Nephron progenitor cell (in vitro differentiated cells): ENCODE measurements around the gene PTCSC3.
A peak's percentile ranks its signal among the peaks of the same experiment; 100 is the strongest.

ENCODE experiments used
- DNase-seq: peaks from one replicate; pipeline ENCODE4 v3.0.0; 2021
- H3K27ac Mint-ChIP-seq: 2 replicates; pipeline ENCODE4 v1.8.0; 2021; ENCODE audit warnings: mild to moderate bottlenecking, moderate library complexity, mixed read lengths
- H3K27me3 Mint-ChIP-seq: 2 replicates; pipeline ENCODE4 v1.8.0; 2021; ENCODE audit warnings: mild to moderate bottlenecking, low read depth, mixed read lengths; ENCODE audit not compliant: poor library complexity
- H3K36me3 Mint-ChIP-seq: 2 replicates; pipeline ENCODE4 v1.8.0; 2021; ENCODE audit warnings: low read depth, mixed read lengths
- H3K4me1 Mint-ChIP-seq: 2 replicates; pipeline ENCODE4 v1.8.0; 2021; ENCODE audit warnings: mixed read lengths
- H3K4me3 Mint-ChIP-seq: 2 replicates; pipeline ENCODE4 v1.8.0; 2021; ENCODE audit warnings: mild to moderate bottlenecking, moderate library complexity, mixed read lengths
- H3K9me3 Mint-ChIP-seq: 2 replicates; pipeline ENCODE4 v1.8.0; 2021; ENCODE audit warnings: mild to moderate bottlenecking, moderate library complexity, mixed read lengths
- TF ChIP-seq, protein P1 (sequence below): fragments of 200-600 bp; sonication (generic); IDR thresholded peaks from 2 replicates; pipeline ENCODE4 v1.5.0; 2021; ENCODE audit warnings: antibody characterized with exemption

The PTCSC3 gene

DNA sequence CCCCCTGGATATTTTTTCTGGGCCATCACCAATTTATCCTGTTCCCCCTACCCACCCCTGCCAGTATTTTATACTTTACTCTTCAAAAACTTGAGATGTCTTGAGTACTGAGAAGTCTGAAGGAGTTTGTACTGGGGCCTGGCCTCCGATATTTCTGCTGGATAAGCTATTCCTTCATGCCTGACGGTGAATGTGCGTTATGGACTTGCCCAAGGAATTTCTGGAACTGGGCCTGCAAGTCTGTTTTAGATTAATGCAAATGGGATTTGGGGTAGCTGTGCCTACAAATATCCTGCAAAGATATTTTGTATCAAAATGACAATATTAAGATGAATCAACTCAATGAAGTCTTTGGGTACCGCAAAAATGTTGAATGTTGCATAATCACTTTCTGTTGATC is at the start of gene PTCSC3:
TSS of gene PTCSC3 (minus strand) at position 199 of the 400 bp plus-strand sequence.
- peak within 1 kb of the TSS; percentile 17 for H3K27ac Mint-ChIP-seq
- peaks cover 22% of the 10 kb centered on the region for H3K4me1 Mint-ChIP-seq
- TF ChIP-seq, protein P1, sequence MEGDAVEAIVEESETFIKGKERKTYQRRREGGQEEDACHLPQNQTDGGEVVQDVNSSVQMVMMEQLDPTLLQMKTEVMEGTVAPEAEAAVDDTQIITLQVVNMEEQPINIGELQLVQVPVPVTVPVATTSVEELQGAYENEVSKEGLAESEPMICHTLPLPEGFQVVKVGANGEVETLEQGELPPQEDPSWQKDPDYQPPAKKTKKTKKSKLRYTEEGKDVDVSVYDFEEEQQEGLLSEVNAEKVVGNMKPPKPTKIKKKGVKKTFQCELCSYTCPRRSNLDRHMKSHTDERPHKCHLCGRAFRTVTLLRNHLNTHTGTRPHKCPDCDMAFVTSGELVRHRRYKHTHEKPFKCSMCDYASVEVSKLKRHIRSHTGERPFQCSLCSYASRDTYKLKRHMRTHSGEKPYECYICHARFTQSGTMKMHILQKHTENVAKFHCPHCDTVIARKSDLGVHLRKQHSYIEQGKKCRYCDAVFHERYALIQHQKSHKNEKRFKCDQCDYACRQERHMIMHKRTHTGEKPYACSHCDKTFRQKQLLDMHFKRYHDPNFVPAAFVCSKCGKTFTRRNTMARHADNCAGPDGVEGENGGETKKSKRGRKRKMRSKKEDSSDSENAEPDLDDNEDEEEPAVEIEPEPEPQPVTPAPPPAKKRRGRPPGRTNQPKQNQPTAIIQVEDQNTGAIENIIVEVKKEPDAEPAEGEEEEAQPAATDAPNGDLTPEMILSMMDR, result no peak
- H3K9me3 Mint-ChIP-seq, result no peaks in the 10 kb centered on the region
- H3K4me3 Mint-ChIP-seq, result no peak within 1 kb of the TSS
- no peaks in the 10 kb centered on the region for H3K36me3 Mint-ChIP-seq
- peaks cover 3% of the 10 kb centered on the region for H3K27me3 Mint-ChIP-seq
- DNase-seq, result no peak

DNA sequence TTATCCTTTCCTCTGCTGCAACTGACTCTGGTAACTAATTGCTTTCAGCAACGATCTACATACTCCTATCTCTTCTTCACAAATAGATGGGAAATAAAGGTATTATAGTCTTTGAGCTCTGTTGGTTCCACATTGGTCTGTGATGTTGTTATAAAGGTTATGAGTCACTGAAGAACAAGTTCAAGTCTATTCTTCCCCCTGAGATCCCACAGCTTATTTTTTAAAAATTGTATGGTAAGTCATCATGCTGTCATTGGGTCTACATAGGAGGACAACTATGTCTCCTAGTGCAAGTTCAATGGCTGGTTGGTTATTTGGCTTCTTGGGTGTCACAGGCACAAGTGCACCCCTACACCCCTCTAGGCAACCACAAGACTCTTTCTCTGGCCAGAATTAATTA is 49.6 kb upstream of the PTCSC3 start:
- Mint-ChIP-seq H3K4me1 (no peaks in the 10 kb centered on the region), H3K27me3 (peaks cover 5% of the 10 kb centered on the region), H3K9me3 (no peaks in the 10 kb centered on the region), H3K27ac (no peak overlapping the region), H3K4me3 (no peak overlapping the region), H3K36me3 (no peaks in the 10 kb centered on the region)
- TF ChIP-seq, protein P1, result no peak
- no peak for DNase-seq

DNA sequence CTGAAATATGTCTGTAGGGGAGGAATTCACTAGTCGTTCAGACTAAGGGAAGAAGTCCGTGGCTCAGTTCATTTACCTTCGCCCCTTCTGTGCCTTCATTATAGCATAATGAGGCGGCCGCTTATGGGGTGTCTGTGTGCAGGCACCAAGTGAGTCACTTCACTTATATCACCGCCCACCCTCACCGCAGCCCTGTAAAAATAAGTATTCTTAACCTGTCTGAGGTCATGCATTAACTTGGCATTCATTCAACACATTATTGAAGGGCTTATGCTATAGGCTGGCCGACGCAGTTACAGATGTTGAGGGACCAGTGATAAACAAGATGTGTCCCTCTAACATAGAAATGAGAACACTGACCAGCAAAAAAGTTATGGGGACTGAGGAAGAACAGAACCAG is 47.7 kb upstream of the PTCSC3 start:
- no peak overlapping the region for H3K4me3 Mint-ChIP-seq
- H3K27ac Mint-ChIP-seq, result no peak overlapping the region
- H3K9me3 Mint-ChIP-seq, result no peaks in the 10 kb centered on the region
- DNase-seq, result no peak
- TF ChIP-seq, protein P1, result no peak
- H3K4me1 Mint-ChIP-seq, result no peaks in the 10 kb centered on the region
- H3K36me3 Mint-ChIP-seq, result no peaks in the 10 kb centered on the region
- peaks cover 5% of the 10 kb centered on the region for H3K27me3 Mint-ChIP-seq

DNA sequence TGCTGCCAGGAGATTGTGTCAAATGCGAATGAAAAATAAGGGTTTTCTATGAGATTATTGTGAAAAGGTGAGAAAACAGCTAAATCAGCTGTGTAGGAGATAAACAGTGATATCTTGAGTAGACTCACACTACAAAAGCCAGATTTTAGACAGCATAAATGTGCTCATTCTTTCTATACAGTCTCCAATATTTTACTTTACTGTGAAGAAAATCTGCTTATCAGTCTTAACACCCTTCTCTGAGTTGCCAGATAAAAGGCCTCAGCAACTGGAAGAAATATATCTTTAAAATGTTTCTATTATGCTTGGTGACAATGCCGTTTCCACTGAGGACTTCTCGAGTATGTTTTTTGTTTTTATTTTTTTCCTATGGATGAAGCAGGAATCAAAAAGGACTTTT is 47.0 kb upstream of the PTCSC3 start:
- Mint-ChIP-seq H3K36me3 (no peaks in the 10 kb centered on the region), H3K27ac (no peak overlapping the region), H3K9me3 (no peaks in the 10 kb centered on the region), H3K4me1 (no peaks in the 10 kb centered on the region), H3K4me3 (no peak overlapping the region), H3K27me3 (peaks cover 5% of the 10 kb centered on the region)
- DNase-seq, result no peak
- TF ChIP-seq, protein P1, result no peak

GRCh38 chr14:36222952-36223468 is 46.5 kb upstream of the PTCSC3 start:
- no peak overlapping the region for H3K27ac Mint-ChIP-seq
- peaks cover 5% of the 10 kb centered on the region for H3K27me3 Mint-ChIP-seq
- H3K4me1 Mint-ChIP-seq, result no peaks in the 10 kb centered on the region
- H3K36me3 Mint-ChIP-seq, result no peaks in the 10 kb centered on the region
- TF ChIP-seq, protein P1, result no peak
- no peak for DNase-seq
- H3K4me3 Mint-ChIP-seq, result no peak overlapping the region
- no peaks in the 10 kb centered on the region for H3K9me3 Mint-ChIP-seq

- Mint-ChIP-seq H3K36me3 (no peaks in the 10 kb centered on the region), H3K27me3 (peaks cover 5% of the 10 kb centered on the region), H3K27ac (no peak overlapping the region), H3K9me3 (no peaks in the 10 kb centered on the region), H3K4me3 (no peak overlapping the region), H3K4me1 (no peaks in the 10 kb centered on the region)
- TF ChIP-seq, protein P1, result no peak
- no peak for DNase-seq
Observed at GRCh38 chr14:36222337-36222736, 45.8 kb upstream of the PTCSC3 start.
